Gastroesophageal sphincter (tissue), 3 donors: Measurements from ENCODE around the gene GRB14.

ENCODE experiments used
- EP300 ChIP-seq: sonication (generic); formaldehyde crosslinking; IDR thresholded peaks from one replicate; pipeline ENCODE4 v1.6.1; 2017; ENCODE audit warnings: antibody characterized with exemption, mild to moderate bottlenecking
- POLR2A ChIP-seq, 2 donors: fragments of 450-650 bp; IDR thresholded peaks; one replicate each; pipeline ENCODE4 v1.6.1; 2017; ENCODE audit warnings: antibody characterized with exemption in 2 of 2, mild to moderate bottlenecking in 2 of 2, moderate library complexity in 1 of 2
- POLR2AphosphoS5 ChIP-seq: sonication (generic); formaldehyde crosslinking; IDR thresholded peaks from one replicate; pipeline ENCODE4 v1.6.1; 2017; ENCODE audit warnings: antibody characterized with exemption
- TF ChIP-seq, protein P1 (sequence below), 4 experiments: fragments of 200-600 bp in 2 of 4; fragments of 450-650 bp in 2 of 4; sonication (generic) in 1 of 4; IDR thresholded peaks; one replicate each; pipeline ENCODE4 v1.5.1; 2017 to 2019; ENCODE audit warnings: antibody characterized with exemption in 4 of 4, mild to moderate bottlenecking in 2 of 4, moderate library complexity in 2 of 4

DNA sequence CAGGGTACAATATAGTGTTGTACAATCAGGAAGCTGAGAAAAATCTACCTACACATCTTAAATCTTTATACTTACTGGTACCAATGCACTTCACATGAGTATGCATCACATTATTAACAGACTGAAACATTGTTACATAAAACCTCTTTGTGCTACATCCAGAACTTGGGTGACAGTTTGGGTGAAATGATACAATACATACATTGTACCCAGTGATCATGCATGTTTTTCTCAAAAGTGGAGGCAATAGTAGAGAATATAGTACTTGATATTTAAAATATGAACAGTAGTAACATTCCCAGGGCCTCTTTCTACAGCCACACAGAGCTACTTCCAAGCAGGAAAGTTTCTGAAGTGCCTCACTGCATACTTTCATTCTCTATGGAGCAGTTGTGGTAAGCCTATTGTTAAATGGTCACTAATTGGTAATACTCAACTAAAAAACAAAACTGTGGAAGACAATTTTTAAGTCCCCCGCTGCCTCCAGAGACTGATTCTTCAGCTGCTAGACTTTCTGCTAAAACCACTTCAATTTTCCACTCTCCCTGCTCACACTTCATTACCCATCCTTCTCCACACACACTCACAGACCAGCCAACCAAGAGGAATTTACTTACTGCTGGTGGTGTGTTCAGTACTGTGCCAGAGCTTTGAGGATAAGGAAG lies 22.9 kb upstream of the GRB14 start:
- TF ChIP-seq POLR2AphosphoS5: no peak
- TF ChIP-seq, protein P1, sequence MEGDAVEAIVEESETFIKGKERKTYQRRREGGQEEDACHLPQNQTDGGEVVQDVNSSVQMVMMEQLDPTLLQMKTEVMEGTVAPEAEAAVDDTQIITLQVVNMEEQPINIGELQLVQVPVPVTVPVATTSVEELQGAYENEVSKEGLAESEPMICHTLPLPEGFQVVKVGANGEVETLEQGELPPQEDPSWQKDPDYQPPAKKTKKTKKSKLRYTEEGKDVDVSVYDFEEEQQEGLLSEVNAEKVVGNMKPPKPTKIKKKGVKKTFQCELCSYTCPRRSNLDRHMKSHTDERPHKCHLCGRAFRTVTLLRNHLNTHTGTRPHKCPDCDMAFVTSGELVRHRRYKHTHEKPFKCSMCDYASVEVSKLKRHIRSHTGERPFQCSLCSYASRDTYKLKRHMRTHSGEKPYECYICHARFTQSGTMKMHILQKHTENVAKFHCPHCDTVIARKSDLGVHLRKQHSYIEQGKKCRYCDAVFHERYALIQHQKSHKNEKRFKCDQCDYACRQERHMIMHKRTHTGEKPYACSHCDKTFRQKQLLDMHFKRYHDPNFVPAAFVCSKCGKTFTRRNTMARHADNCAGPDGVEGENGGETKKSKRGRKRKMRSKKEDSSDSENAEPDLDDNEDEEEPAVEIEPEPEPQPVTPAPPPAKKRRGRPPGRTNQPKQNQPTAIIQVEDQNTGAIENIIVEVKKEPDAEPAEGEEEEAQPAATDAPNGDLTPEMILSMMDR (IDR thresholded peaks at IDR 0.05): no peak
- no peak for TF ChIP-seq EP300
- no peak for TF ChIP-seq POLR2A (IDR thresholded peaks at IDR 0.05)
